22Rv1 (cell line): ENCODE results near the gene MAGIX.

Experiments
- ZFX ChIP-seq: fragments of 450-650 bp; IDR thresholded peaks from 2 replicates; pipeline ENCODE4 v1.6.1; 2017; ENCODE audit warnings: antibody characterized with exemption, borderline replicate concordance
- TF ChIP-seq, protein P1 (sequence below): fragments of 450-650 bp; IDR thresholded peaks from 2 replicates; pipeline ENCODE4 v1.5.1; 2017; ENCODE audit warnings: mild to moderate bottlenecking

DNA sequence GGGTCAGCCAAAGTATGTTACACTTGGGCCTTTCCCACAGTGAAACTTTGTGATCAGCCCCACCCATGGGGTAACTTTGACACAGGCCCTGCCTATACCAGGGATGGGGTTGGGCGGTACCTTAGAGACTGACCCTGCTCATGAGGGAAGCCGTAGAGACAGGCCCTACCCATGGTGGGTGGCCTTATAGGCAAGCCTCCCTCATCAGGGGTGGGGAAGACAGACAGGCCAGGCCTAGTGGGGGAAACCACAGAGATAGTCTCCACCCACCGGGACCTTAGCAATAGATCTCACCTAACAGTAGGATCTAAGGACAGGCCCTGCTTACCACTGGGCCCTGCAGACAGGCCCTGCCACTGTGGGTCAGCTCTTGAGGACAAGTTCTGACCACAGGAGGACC is 16.0 kb downstream of the MAGIX start:
- TF ChIP-seq, protein P1, sequence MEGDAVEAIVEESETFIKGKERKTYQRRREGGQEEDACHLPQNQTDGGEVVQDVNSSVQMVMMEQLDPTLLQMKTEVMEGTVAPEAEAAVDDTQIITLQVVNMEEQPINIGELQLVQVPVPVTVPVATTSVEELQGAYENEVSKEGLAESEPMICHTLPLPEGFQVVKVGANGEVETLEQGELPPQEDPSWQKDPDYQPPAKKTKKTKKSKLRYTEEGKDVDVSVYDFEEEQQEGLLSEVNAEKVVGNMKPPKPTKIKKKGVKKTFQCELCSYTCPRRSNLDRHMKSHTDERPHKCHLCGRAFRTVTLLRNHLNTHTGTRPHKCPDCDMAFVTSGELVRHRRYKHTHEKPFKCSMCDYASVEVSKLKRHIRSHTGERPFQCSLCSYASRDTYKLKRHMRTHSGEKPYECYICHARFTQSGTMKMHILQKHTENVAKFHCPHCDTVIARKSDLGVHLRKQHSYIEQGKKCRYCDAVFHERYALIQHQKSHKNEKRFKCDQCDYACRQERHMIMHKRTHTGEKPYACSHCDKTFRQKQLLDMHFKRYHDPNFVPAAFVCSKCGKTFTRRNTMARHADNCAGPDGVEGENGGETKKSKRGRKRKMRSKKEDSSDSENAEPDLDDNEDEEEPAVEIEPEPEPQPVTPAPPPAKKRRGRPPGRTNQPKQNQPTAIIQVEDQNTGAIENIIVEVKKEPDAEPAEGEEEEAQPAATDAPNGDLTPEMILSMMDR: no peak
- TF ChIP-seq ZFX: no peak
